Right cardiac atrium (tissue), 5 donors: ENCODE measurements around the gene LKAAEAR1. TPM values are rescaled to one million over a fixed set of nuclear protein-coding genes. Genes with fewer than 3 reads are reported as not detected.
"Not testable (repeated sequence)": the region's sequence is repeated elsewhere in the genome, so short reads cannot be mapped to it uniquely, and the experiment has no call there.

Source experiments
- ATAC-seq, 2 donors: fragments of 200-7000 bp; cut with Tn5 transposase; one replicate each; pipeline versions ENCODE4 v1.8.0 to v1.9.1; 2020; ENCODE audit warnings: moderate library complexity in 2 of 2, mild to moderate bottlenecking in 1 of 2
- DNase-seq, 3 donors: peaks; one replicate each; pipeline ENCODE4 v3.0.0-alpha.2; 2020
- H3K27ac ChIP-seq: one replicate; pipeline ENCODE4 v1.5.1; 2013; ENCODE audit warnings: mild to moderate bottlenecking, low read length, control low read depth, moderate library complexity
- H3K27me3 ChIP-seq: one replicate; pipeline ENCODE4 v1.6.1; 2013; ENCODE audit not compliant: control insufficient read depth, insufficient read depth
- H3K4me1 ChIP-seq: one replicate; pipeline ENCODE4 v1.6.1; 2013; ENCODE audit warnings: low read length; ENCODE audit not compliant: control insufficient read depth, insufficient read depth
- H3K4me3 ChIP-seq: one replicate; pipeline ENCODE4 v1.5.1; 2013; ENCODE audit warnings: low read length, control low read depth
- H3K9me3 ChIP-seq: one replicate; pipeline ENCODE4 v1.6.1; 2013; ENCODE audit warnings: low read length; ENCODE audit not compliant: control insufficient read depth
- WGBS: extraction: QIAGEN DNeasy Blood & Tissue Kit; methylation state at CpG from one replicate; pipeline ENCODE4 v1.1.7; 2013; 5-methylcytosine and 5-hydroxymethylcytosine counted together
- intact Hi-C, 4 donors: fragments of 100-400 bp; cut with DNase I; formaldehyde crosslinking; loops; one replicate each; pipeline versions ENCODE4 v1.11.0 to v1.14.0; 2022 to 2023
- polyA plus RNA-seq: library from polyadenylated mRNA; stranded (reverse); fragments of 200-250 nt; gene quantifications from one replicate; pipeline ENCODE4 v1.2.3, GENCODE V29; 2013
- total RNA-seq, 4 donors: library from RNA; stranded (reverse); fragmentation: NEBNext Ultra II Directional; extraction: Animal tissue kit (Norgen Biotek cat#: 25700); gene quantifications; one replicate each; pipeline ENCODE4 v1.2.1, GENCODE V29; 2021
- donor health status: healthy with polysubstance abuse.
- donor health status: DM: no; HTN: yes; CAD: no.
- donor health status: DM: no; HTN: no; CAD: no.
- donor health status: DM: no; HTN: yes; CAD: no; lungs with severe emphysema.
- donor health status: DM: yes; HTN: yes; CAD: no.

Gene LKAAEAR1
- total and polyA plus RNA-seq, 5 donors = 0.29 to 0.65 (median 0.45) TPM; not detected in 1

GRCh38 chr20:64117432-64117777 is 33.2 kb upstream of the LKAAEAR1 start:
- WGBS = 68% methylated on average over 5 of the region's 6 CpGs

GRCh38 chr20:64116541-64117431 is 32.6 kb upstream of the LKAAEAR1 start:
- peak in 2 of 3 donors; percentile 26 to 44 for DNase-seq
- 77% methylated on average over 17 of the region's 17 CpGs for WGBS
- intact Hi-C loops = no loop called here

More at GRCh38 chr20:64117432-64117777, 33.2 kb upstream of the LKAAEAR1 start:
- H3K4me1 ChIP-seq, H3K27me3 ChIP-seq, intact Hi-C loops, ATAC-seq, H3K9me3 ChIP-seq, H3K27ac ChIP-seq, H3K4me3 ChIP-seq: not testable (repeated sequence)
- DNase-seq = peak in 2 of 3 donors; percentile 3 to 7

GRCh38 chr20:64116016-64116415 is 31.8 kb upstream of the LKAAEAR1 start:
- Histone ChIP-seq H3K4me1 (no peaks in the 10 kb centered on the region), H3K4me3 (no peak overlapping the region), H3K27me3 (no peaks in the 10 kb centered on the region), H3K9me3 (no peaks in the 10 kb centered on the region), H3K27ac (no peak overlapping the region)
- intact Hi-C loops = no loop called here
- WGBS = 85% methylated on average over 21 of the region's 21 CpGs
- no peak for ATAC-seq
- peak; percentile 6 to 39 (median 33) for DNase-seq

More at GRCh38 chr20:64116541-64117431, 32.6 kb upstream of the LKAAEAR1 start:
- Histone ChIP-seq H3K9me3 (no peaks in the 10 kb centered on the region), H3K27ac (no peak overlapping the region), H3K4me1 (no peaks in the 10 kb centered on the region), H3K4me3 (no peak overlapping the region), H3K27me3 (no peaks in the 10 kb centered on the region)
- ATAC-seq = peak in 1 of 2 donors; percentile 4

GRCh38 chr20:64115171-64115911 is 31.1 kb upstream of the LKAAEAR1 start:
- intact Hi-C loops = no loop called here
- 77% methylated on average over 14 of the region's 14 CpGs for WGBS
- DNase-seq = peak in 2 of 3 donors; percentile 9 to 10

GRCh38 chr20:64114356-64114971 is 30.3 kb upstream of the LKAAEAR1 start:
- 73% methylated on average over 14 of the region's 14 CpGs for WGBS
- intact Hi-C loops = no loop called here

More at GRCh38 chr20:64115171-64115911, 31.1 kb upstream of the LKAAEAR1 start:
- Histone ChIP-seq H3K27ac (no peak overlapping the region), H3K9me3 (no peaks in the 10 kb centered on the region), H3K4me3 (no peak overlapping the region), H3K4me1 (no peaks in the 10 kb centered on the region), H3K27me3 (no peaks in the 10 kb centered on the region)
- no peak for ATAC-seq

GRCh38 chr20:64113796-64114355 is 29.7 kb upstream of the LKAAEAR1 start:
- intact Hi-C loops = no loop called here
- DNase-seq (peak in 2 of 3 donors; percentile 12 to 23), ATAC-seq (no peak)
- H3K4me1 ChIP-seq = no peaks in the 10 kb centered on the region
- H3K9me3 ChIP-seq = no peaks in the 10 kb centered on the region
- no peaks in the 10 kb centered on the region for H3K27me3 ChIP-seq
- H3K27ac ChIP-seq = no peak overlapping the region
- H3K4me3 ChIP-seq = no peak overlapping the region
- 78% methylated on average over 13 of the region's 13 CpGs for WGBS

More at GRCh38 chr20:64114356-64114971, 30.3 kb upstream of the LKAAEAR1 start:
- Histone ChIP-seq H3K9me3 (no peaks in the 10 kb centered on the region), H3K4me3 (no peak overlapping the region), H3K4me1 (no peaks in the 10 kb centered on the region), H3K27me3 (no peaks in the 10 kb centered on the region), H3K27ac (no peak overlapping the region)
- peak in 2 of 3 donors; percentile 32 to 33 for DNase-seq
- no peak for ATAC-seq

GRCh38 chr20:64113444-64113775 is 29.2 kb upstream of the LKAAEAR1 start:
- DNase-seq (peak in 1 of 3 donors; percentile 3), ATAC-seq (no peak)
- Histone ChIP-seq H3K27ac (no peak overlapping the region), H3K9me3 (no peaks in the 10 kb centered on the region), H3K27me3 (no peaks in the 10 kb centered on the region), H3K4me3 (no peak overlapping the region), H3K4me1 (no peaks in the 10 kb centered on the region)
- intact Hi-C loops = no loop called here
- 70% methylated on average over 6 of the region's 6 CpGs for whole genome bisulfite sequencing

GRCh38 chr20:64112691-64113443 is 28.7 kb upstream of the LKAAEAR1 start:
- H3K27me3 ChIP-seq = no peaks in the 10 kb centered on the region
- H3K4me3 ChIP-seq = no peak overlapping the region
- DNase-seq (peak in 2 of 3 donors; percentile 19 to 20), ATAC-seq (no peak)
- WGBS = 80% methylated on average over 18 of the region's 18 CpGs
- H3K27ac ChIP-seq = no peak overlapping the region
- intact Hi-C loops = no loop called here
- no peaks in the 10 kb centered on the region for H3K9me3 ChIP-seq
- no peaks in the 10 kb centered on the region for H3K4me1 ChIP-seq

GRCh38 chr20:64111841-64112641 is 27.8 kb upstream of the LKAAEAR1 start:
- 75% methylated on average over 19 of the region's 19 CpGs for WGBS
- Histone ChIP-seq H3K27me3 (no peaks in the 10 kb centered on the region), H3K9me3 (no peaks in the 10 kb centered on the region), H3K27ac (no peak overlapping the region), H3K4me3 (no peak overlapping the region), H3K4me1 (no peaks in the 10 kb centered on the region)
- intact Hi-C loops = no loop called here
- DNase-seq = peak in 2 of 3 donors; percentile 28 to 36
- no peak for ATAC-seq
